Upper lobe of left lung (tissue), 6 donors: ENCODE data around the gene VAMP4. TPM values are rescaled to one million over a fixed set of nuclear protein-coding genes. Genes with fewer than 3 reads are reported as not detected.

Source experiments
- ATAC-seq, 2 donors: fragments of 200-7000 bp; cut with Tn5 transposase; one replicate each; pipeline ENCODE4 v1.9.1; 2022; ENCODE audit warnings: mild to moderate bottlenecking in 2 of 2, moderate library complexity in 2 of 2; ENCODE audit not compliant: low FRiP score in 2 of 2
- DNase-seq, 2 donors: peaks; one replicate each; pipeline ENCODE4 v3.0.0-alpha.2; 2019 to 2020
- H3K27ac ChIP-seq, 4 donors: fragments of 200-600 bp; sonication (generic); one replicate each; pipeline ENCODE4 v1.5.1; 2016 to 2019
- H3K27me3 ChIP-seq, 4 donors: fragments of 200-600 bp; sonication (generic); one replicate each; pipeline ENCODE4 v1.5.1; 2017 to 2019
- H3K36me3 ChIP-seq, 4 donors: fragments of 200-600 bp; sonication (generic); one replicate each; pipeline ENCODE4 v1.5.1; 2016 to 2019
- H3K4me1 ChIP-seq, 4 donors: fragments of 200-600 bp; sonication (generic); one replicate each; pipeline ENCODE4 v1.5.1; 2018 to 2019
- H3K4me3 ChIP-seq, 4 donors: fragments of 200-600 bp; sonication (generic); one replicate each; pipeline ENCODE4 v1.5.1; 2017 to 2019; ENCODE audit warnings: mild to moderate bottlenecking in 2 of 4, moderate library complexity in 1 of 4
- H3K9me3 ChIP-seq, 4 donors: fragments of 200-600 bp; sonication (generic); one replicate each; pipeline ENCODE4 v1.5.1; 2018 to 2019
- CTCF ChIP-seq, 6 experiments: fragments of 450-650 bp in 4 of 6; fragments of 200-600 bp in 2 of 6; sonication (generic) in 2 of 6; IDR thresholded peaks; one replicate each; pipeline ENCODE4 v1.5.1; 2016 to 2019; ENCODE audit warnings: antibody characterized with exemption in 6 of 6
- EP300 ChIP-seq, 4 donors: sonication (generic); formaldehyde crosslinking; IDR thresholded peaks; one replicate each; pipeline ENCODE4 v1.5.1; 2017; ENCODE audit warnings: antibody characterized with exemption in 4 of 4, control low read depth in 2 of 4
- POLR2A ChIP-seq, 4 donors: fragments of 450-650 bp; IDR thresholded peaks; one replicate each; pipeline ENCODE4 v1.5.1; 2016 to 2017; ENCODE audit warnings: antibody characterized with exemption in 4 of 4, mild to moderate bottlenecking in 2 of 4
- POLR2AphosphoS5 ChIP-seq, 2 donors: sonication (generic); formaldehyde crosslinking; IDR thresholded peaks; one replicate each; pipeline ENCODE4 v1.5.1; 2017; ENCODE audit warnings: antibody characterized with exemption in 2 of 2
- WGBS, 2 donors: methylation state at CpG; one replicate each; pipeline ENCODE4 v1.1.5; 2017 to 2018; 5-methylcytosine and 5-hydroxymethylcytosine counted together
- total RNA-seq, 6 donors: library from RNA; depleted of rRNA in 4 of 6; stranded (reverse); fragments of >200 nt in 4 of 6; gene quantifications; one replicate each; pipeline versions ENCODE4 v1.1.0 to v1.2.1, GENCODE V29; 2016 to 2021
- donor health status: DM: no; HTN: no; CAD: no; lungs with moderate emphysema.
- donor health status: DM: no; HTN: yes; CAD: no; lungs with severe emphysema.

VAMP4 gene
- total RNA-seq, 6 donors from 2014 or later = 11.5 to 17.9 (median 13.4) TPM

DNA sequence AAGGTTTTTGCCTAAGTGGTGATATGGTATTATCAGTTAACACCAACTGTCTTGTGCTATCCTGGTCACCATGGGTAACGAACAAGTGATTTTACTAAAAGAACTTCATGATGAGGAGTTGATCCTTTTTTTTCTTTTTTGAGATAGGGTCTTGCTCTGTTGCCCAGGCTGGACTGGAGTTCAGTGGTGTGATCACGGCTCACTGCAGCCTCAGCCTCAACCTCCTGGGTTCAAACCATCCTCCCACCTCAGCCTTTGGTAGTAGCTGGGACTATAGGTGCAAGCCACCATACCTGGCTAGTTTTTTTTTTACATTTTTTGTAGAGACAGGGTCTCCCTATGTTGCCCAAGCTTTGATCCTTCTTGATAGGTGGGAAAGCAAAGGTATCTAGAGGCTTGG lies 44.7 kb upstream of the VAMP4 start:
- WGBS, 2 donors = 93 to 100% methylated on average over 2 of the region's 2 CpGs

DNA sequence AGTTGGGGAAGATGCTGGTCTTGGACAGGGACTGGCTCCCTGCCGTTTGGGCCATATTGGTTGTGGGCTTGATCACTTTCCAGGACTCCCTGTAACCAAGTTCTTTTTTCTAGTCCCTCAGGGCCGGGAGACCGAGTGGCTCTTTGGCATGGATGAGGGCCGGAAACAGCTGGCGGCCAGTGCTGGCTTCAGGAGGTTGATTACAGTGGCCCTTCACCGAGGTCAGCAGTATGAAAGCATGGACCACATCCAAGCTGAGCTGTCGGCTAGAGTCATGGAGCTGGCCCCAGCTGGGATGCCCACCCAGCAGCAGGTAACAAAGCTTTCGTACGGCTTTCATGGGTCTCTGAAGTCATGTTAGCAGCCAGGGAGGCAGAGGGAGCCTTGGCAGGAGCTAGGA lies 43.9 kb upstream of the VAMP4 start:
- TF ChIP-seq POLR2AphosphoS5 (IDR thresholded peaks at IDR 0.05) = no peak
- TF ChIP-seq EP300 (IDR thresholded peaks at IDR 0.05) = no peak
- no peak for TF ChIP-seq POLR2A (IDR thresholded peaks at IDR 0.05)
- no peak for TF ChIP-seq CTCF (IDR thresholded peaks at IDR 0.05)
- peaks cover 32 to 75% (median 56%) of the 10 kb centered on the region in 4 donors for H3K36me3 ChIP-seq
- no peaks in the 10 kb centered on the region for H3K27me3 ChIP-seq
- WGBS, 2 donors = 87 to 95% methylated on average over 4 to 9 of the region's 9 CpGs
- ATAC-seq = no peak
- peaks cover 21 to 44% (median 29%) of the 10 kb centered on the region in 4 donors for H3K4me1 ChIP-seq
- H3K9me3 ChIP-seq = no peaks in the 10 kb centered on the region
- no peak for DNase-seq
- H3K4me3 ChIP-seq = no peak overlapping the region
- no peak overlapping the region for H3K27ac ChIP-seq

More for the DNA sequence above, 44.7 kb upstream of the VAMP4 start:
- Histone ChIP-seq H3K9me3 (no peaks in the 10 kb centered on the region), H3K4me3 (no peak overlapping the region), H3K27ac (no peak overlapping the region), H3K4me1 (peaks cover 19 to 42% (median 28%) of the 10 kb centered on the region in 4 donors), H3K27me3 (no peaks in the 10 kb centered on the region), H3K36me3 (peaks cover 32 to 82% (median 64%) of the 10 kb centered on the region in 4 donors)
- no peak for ATAC-seq
- no peak for DNase-seq
- no peak for TF ChIP-seq POLR2A (IDR thresholded peaks at IDR 0.05)
- no peak for TF ChIP-seq EP300 (IDR thresholded peaks at IDR 0.05)
- TF ChIP-seq CTCF (IDR thresholded peaks at IDR 0.05) = no peak
- no peak for TF ChIP-seq POLR2AphosphoS5 (IDR thresholded peaks at IDR 0.05)

- H3K4me3 ChIP-seq = no peak overlapping the region
- H3K4me1 ChIP-seq = peaks cover 26 to 48% (median 34%) of the 10 kb centered on the region in 4 donors
- no peak for ATAC-seq
- TF ChIP-seq POLR2AphosphoS5 (IDR thresholded peaks at IDR 0.05) = no peak
- TF ChIP-seq EP300 (IDR thresholded peaks at IDR 0.05) = no peak
- TF ChIP-seq CTCF (IDR thresholded peaks at IDR 0.05) = no peak
- no peak for TF ChIP-seq POLR2A (IDR thresholded peaks at IDR 0.05)
- no peaks in the 10 kb centered on the region for H3K9me3 ChIP-seq
- peaks cover 25 to 65% (median 47%) of the 10 kb centered on the region in 4 donors for H3K36me3 ChIP-seq
- DNase-seq = no peak
- H3K27ac ChIP-seq = no peak overlapping the region
- no peaks in the 10 kb centered on the region for H3K27me3 ChIP-seq
Observed at GRCh38 chr1:171784784-171785183, 42.9 kb upstream of the VAMP4 start.

DNA sequence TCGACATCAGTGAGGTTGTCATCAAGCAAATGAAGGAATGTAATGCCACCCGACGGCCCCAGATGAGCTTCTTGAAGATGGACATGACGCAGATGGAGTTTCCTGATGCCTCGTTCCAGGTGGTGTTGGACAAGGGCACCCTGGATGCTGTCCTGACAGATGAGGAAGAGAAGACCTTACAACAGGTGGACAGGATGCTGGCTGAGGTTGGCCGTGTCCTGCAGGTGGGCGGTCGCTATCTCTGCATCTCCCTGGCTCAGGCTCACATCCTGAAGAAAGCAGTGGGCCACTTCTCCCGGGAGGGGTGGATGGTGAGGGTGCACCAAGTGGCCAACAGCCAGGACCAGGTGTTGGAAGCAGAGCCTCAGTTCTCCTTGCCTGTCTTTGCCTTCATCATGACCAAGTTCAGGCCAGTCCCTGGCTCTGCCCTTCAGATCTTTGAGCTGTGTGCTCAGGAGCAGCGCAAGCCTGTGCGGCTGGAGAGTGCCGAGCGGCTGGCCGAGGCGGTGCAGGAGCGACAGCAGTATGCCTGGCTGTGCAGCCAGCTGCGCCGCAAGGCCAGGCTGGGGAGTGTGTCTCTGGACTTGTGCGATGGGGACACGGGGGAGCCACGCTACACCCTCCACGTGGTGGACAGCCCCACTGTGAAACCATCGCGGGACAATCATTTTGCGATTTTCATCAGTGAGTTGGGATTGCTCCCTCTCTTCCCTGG lies 42.1 kb upstream of the VAMP4 start:
- no peaks in the 10 kb centered on the region for H3K9me3 ChIP-seq
- DNase-seq (peak in 1 of 2 donors; percentile 72), ATAC-seq (no peak)
- H3K4me1 ChIP-seq = peaks cover 26 to 48% (median 33%) of the 10 kb centered on the region in 4 donors
- no peak overlapping the region for H3K27ac ChIP-seq
- TF ChIP-seq POLR2A (IDR thresholded peaks at IDR 0.05) = no peak
- no peak for TF ChIP-seq CTCF (IDR thresholded peaks at IDR 0.05)
- TF ChIP-seq EP300 (IDR thresholded peaks at IDR 0.05) = no peak
- TF ChIP-seq POLR2AphosphoS5 (IDR thresholded peaks at IDR 0.05) = no peak
- H3K36me3 ChIP-seq = peaks cover 18 to 57% (median 44%) of the 10 kb centered on the region in 4 donors
- no peak overlapping the region for H3K4me3 ChIP-seq
- WGBS, 2 donors = 92 to 93% methylated on average over 20 to 25 of the region's 25 CpGs
- no peaks in the 10 kb centered on the region for H3K27me3 ChIP-seq
